AG04449 (cell line): Measurements from ENCODE around the gene HOMER2.
A peak's percentile ranks its signal among the peaks of the same experiment; 100 is the strongest.

Experiments
- CTCF ChIA-PET: fragments of 350-600 bp; formaldehyde crosslinking; extraction: SDS; loops from one replicate; lab custom pipeline; 2021; ENCODE audit warnings: antibody characterized with exemption; lab: Yijun Ruan, JAX
- POLR2A ChIA-PET: fragments of 400-600, 350-600 bp; formaldehyde crosslinking; extraction: SDS; loops from one replicate; lab custom pipeline; 2020; ENCODE audit warnings: antibody characterized with exemption, inconsistent platforms; lab: Yijun Ruan, JAX
- DNase-seq: peaks from one replicate; pipeline ENCODE4 v3.0.0-alpha.2; 2010; ENCODE audit warnings: low read depth, low spot score
- H3K4me3 ChIP-seq: 2 replicates; pipeline ENCODE4 v1.5.1; 2011; ENCODE audit warnings: low read depth, mild to moderate bottlenecking, control low read depth, low read length
- CTCF ChIP-seq: IDR thresholded peaks from one replicate; pipeline ENCODE4 v1.5.1; 2011; ENCODE audit warnings: mild to moderate bottlenecking, moderate library complexity, low read length, control low read depth, inconsistent platforms; ENCODE audit not compliant: insufficient read depth; ENCODE audit errors: missing control alignments

HOMER2 gene

GRCh38 chr15:82993144-82993543 lies 40.6 kb upstream of the HOMER2 start:
- DNase-seq: no peak
- ChIA-PET CTCF (interaction anchor here (3.5 kb wide), 1 partner anchor 18 kb away, joined by 14 read pairs; the partner anchor contains the start of gene C15orf40), POLR2A (interaction anchor here (0.6 kb wide), 1 partner anchor 9 kb away, joined by 3 read pairs; no protein-coding TSS in a partner anchor)
- no peak overlapping the region for H3K4me3 ChIP-seq
- TF ChIP-seq CTCF: no peak

- no peak for DNase-seq
- TF ChIP-seq CTCF: no peak
- ChIA-PET CTCF (interaction anchor here (3.5 kb wide), 1 partner anchor 19 kb away, joined by 14 read pairs; the partner anchor contains the start of gene C15orf40), POLR2A (interaction anchor here (0.6 kb wide), 1 partner anchor 10 kb away, joined by 3 read pairs; no protein-coding TSS in a partner anchor)
- no peak overlapping the region for H3K4me3 ChIP-seq
Observed at GRCh38 chr15:82992436-82992998, 40.0 kb upstream of the HOMER2 start.

GRCh38 chr15:82986442-82986780 lies 33.9 kb upstream of the HOMER2 start:
- DNase-seq: no peak
- H3K4me3 ChIP-seq: peak overlapping the region; percentile 99
- TF ChIP-seq CTCF: no peak
- ChIA-PET CTCF (interaction anchor here (0.6 to 5.2 kb wide), 9 partner anchors 9 to 456 kb away, joined by 3 to 27 read pairs (median 4); partner anchors contain the start of gene RPS17), POLR2A (interaction anchor here (0.9 to 1.9 kb wide), 4 partner anchors 135 to 446 kb away, joined by 3 to 11 read pairs (median 5); partner anchors contain the start of gene RPS17)

- H3K4me3 ChIP-seq: peak within 1 kb of the TSS; percentile 99
- ChIA-PET POLR2A (interaction anchor here (0.9 to 1.9 kb wide), 4 partner anchors 134 to 446 kb away, joined by 3 to 11 read pairs (median 5); partner anchors contain the start of gene RPS17), CTCF (interaction anchor here (0.6 to 5.2 kb wide), 10 partner anchors 9 to 455 kb away, joined by 3 to 27 read pairs (median 4); partner anchors contain the start of gene RPS17)
- peak; percentile 67 for DNase-seq
- no peak for TF ChIP-seq CTCF
Observed at GRCh38 chr15:82985688-82986441, 33.3 kb upstream of the HOMER2 start, which contains the start of gene RAMAC. Gene RAMAC, plus strand, starts transcription at chr15:82986210. Its CDS starts 2,809 bp downstream, at chr15:82989019.

GRCh38 chr15:82980981-82981380 lies 28.5 kb upstream of the HOMER2 start:
- no peak for DNase-seq
- no peak overlapping the region for H3K4me3 ChIP-seq
- TF ChIP-seq CTCF: no peak
- ChIA-PET CTCF (no interaction called here), POLR2A (no interaction called here)

- no peak for DNase-seq
- no peak for TF ChIP-seq CTCF
- ChIA-PET CTCF (no interaction called here), POLR2A (no interaction called here)
- no peak overlapping the region for H3K4me3 ChIP-seq
Observed at GRCh38 chr15:82979726-82980125, 27.2 kb upstream of the HOMER2 start.
